Cardiac fibroblast (primary cell): ENCODE measurements around the gene ENOPH1.
A peak's percentile ranks its signal among the peaks of the same experiment; 100 is the strongest.
"Not testable (repeated sequence)": the region's sequence is repeated elsewhere in the genome, so short reads cannot be mapped to it uniquely, and the experiment has no call there.

Experiments
- DNase-seq, 2 donors: peaks; one replicate each; pipeline versions ENCODE4 v3.0.0 to v3.0.0-alpha.2; 2010; ENCODE audit warnings: low read depth in 2 of 2
- H3K4me3 ChIP-seq, 2 donors: replicated peaks in 1 of 2; 1 replicate in 1 of 2; 2 replicates in 1 of 2; pipeline ENCODE4 v1.5.1; 2011; ENCODE audit warnings: low read depth in 2 of 2, low read length in 2 of 2, mild to moderate bottlenecking in 2 of 2, moderate library complexity in 1 of 2
- TF ChIP-seq, protein P1 (sequence below): IDR thresholded peaks from one replicate; pipeline ENCODE4 v1.5.1; 2011; ENCODE audit warnings: low read depth, mild to moderate bottlenecking, low read length, inconsistent platforms

Gene ENOPH1

DNA sequence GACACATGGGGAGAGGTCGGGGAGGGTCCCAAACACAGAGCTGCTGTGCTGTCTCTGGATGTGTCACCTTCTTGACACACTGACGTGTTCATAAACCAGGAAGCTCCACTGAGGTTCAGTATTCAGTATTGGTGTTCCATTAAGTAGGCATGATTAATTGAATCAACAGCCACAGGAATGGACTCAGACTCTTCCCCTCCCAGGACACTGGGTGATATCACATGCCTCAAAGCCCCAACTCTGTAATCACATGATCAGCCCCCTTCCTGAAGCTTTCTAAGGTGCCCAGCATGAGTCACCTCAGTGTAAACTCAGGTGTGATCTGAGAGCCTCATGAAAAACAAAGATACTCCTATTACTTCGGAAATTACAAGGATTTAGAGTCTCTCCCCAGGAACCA, 35.5 kb upstream of the ENOPH1 start:
- no peak overlapping the region for H3K4me3 ChIP-seq
- TF ChIP-seq, protein P1, sequence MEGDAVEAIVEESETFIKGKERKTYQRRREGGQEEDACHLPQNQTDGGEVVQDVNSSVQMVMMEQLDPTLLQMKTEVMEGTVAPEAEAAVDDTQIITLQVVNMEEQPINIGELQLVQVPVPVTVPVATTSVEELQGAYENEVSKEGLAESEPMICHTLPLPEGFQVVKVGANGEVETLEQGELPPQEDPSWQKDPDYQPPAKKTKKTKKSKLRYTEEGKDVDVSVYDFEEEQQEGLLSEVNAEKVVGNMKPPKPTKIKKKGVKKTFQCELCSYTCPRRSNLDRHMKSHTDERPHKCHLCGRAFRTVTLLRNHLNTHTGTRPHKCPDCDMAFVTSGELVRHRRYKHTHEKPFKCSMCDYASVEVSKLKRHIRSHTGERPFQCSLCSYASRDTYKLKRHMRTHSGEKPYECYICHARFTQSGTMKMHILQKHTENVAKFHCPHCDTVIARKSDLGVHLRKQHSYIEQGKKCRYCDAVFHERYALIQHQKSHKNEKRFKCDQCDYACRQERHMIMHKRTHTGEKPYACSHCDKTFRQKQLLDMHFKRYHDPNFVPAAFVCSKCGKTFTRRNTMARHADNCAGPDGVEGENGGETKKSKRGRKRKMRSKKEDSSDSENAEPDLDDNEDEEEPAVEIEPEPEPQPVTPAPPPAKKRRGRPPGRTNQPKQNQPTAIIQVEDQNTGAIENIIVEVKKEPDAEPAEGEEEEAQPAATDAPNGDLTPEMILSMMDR = no peak
- DNase-seq = no peak

DNA sequence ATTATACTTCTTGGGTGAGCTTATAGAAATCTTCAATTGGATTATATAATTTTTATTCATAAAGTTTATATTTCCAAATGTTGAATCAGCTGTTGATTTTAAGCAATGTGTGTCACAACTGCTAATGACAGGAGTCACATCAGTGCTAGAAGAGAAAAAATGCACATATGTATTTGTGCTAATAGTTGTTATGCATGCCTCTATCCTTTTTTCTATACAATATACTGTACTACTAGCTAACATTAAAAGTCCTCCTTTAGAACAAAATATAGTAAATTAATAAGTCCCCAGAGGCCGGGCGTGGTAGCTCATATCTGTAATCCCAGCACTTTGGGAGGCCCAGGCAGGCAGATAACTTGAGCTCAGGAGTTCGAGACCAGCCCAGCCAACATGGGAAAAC, 32.9 kb upstream of the ENOPH1 start:
- no peak overlapping the region for H3K4me3 ChIP-seq
- TF ChIP-seq, protein P1 = no peak
- DNase-seq = no peak

DNA sequence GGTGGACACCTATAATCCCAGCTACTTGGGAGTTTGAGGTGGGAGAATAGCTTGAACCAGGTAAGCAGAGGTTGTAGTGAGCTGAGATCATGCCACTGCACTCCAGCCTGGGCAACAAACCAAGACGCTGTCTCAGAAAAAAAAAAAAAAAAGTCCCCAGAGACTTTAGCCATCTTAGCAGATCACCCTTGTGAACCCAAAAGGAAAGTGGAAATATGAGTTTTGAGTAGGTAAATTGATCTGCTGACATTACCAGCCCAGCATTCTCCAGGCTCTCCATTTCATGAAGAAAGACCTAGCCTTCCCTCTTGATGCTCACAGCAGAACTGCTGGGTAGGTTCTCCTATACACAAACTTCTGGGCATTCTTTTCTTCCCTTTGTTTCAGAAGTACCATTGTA, 32.1 kb upstream of the ENOPH1 start:
- DNase-seq = no peak
- no peak overlapping the region for H3K4me3 ChIP-seq
- TF ChIP-seq, protein P1 = no peak

DNA sequence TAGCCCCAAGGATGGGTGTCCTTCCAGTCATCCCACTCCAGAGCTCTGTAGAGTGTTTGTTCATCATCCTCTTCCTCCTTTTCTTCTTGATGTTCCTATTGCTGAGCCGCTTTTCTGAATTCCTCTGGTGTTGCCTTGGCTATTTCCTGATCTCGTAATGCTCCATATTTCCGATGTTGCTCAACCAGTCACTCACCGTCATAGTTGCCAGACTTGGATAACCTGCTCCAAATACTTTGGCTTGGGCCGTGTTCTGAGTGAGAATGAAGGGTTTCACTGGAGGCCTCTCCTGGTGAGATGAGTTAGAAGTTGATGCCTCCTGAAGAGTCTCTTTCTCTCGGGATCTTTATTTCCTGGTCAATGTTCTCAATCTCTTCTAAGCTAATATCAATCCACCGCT, 28.8 kb upstream of the ENOPH1 start:
- TF ChIP-seq, protein P1 = no peak
- no peak overlapping the region for H3K4me3 ChIP-seq

DNA sequence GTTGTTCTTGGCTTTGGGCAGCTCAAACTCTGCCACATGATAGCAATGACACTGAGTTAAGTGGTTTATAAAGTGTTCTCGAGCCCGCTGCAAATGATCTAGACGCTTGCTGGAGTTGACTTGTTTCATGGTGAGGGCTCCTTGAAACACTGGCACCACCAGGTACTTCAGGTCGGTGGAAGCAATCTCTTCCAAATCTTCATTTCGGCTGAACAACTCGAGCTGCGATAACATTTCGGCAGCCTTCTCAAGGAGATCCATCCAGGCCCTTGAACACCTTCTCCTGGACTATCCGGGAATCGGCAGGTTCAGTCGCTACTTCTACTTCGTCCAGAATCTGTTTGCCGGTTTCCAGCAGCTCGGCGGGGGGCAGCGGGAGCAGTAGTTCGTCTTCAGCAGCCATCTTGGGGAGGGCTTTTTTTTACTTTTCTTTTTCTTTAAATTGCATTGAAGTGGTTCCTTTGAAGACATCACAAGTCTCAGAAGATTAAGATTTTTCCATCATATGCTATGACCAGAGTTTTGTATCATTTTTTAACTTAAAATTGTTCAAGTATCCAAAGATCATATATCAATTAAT, 28.1 kb upstream of the ENOPH1 start:
- H3K4me3 ChIP-seq = no peak overlapping the region
- DNase-seq = no peak
- TF ChIP-seq, protein P1 = no peak

More for the DNA sequence above, 28.8 kb upstream of the ENOPH1 start:
- DNase-seq = no peak

DNA sequence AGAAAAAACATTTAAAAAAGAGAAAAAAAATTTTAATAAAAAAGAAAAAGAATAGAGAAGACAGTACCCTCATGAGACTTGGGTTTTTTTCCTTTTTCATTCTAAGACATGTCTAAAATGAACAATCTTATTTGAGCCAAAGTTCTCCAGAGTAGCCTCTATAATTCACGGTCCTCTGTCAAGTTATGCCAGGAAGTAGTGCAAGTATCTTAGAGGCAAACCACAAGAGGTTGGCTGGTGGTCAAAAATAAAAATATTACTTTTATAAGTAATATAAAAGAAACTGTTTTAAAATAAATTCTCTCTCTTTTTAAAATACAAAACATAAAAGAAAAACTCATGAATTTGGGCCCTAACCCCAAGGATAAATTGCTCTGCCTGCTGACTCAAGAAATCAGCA, 26.7 kb upstream of the ENOPH1 start:
- DNase-seq = peak in 1 of 2 donors; percentile 43
- TF ChIP-seq, protein P1 = no peak
- no peak overlapping the region for H3K4me3 ChIP-seq

DNA sequence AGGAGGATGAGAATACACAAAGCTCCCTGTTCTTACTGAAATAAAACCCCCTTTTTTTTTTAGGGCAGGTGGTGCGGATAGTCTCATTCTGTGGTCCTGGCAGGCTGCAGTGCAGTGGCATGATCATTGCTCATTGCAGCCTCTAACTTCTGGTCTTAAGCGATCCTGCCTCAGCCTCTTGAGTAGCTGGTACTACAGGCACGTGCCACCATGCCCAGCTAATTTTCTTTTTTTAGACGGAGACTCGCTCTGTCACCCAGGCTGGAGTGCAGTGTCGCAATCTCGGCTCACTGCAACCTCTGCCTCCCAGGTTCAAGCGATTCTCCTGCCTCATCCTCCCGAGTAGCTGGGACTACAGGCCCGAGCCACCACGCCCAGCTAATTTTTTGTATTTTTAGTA, 15.3 kb upstream of the ENOPH1 start:
- not testable (repeated sequence) for H3K4me3 ChIP-seq, DNase-seq
